ENCODE data around the gene NUP107. TPM values are rescaled to one million over a fixed set of nuclear protein-coding genes. Genes with fewer than 3 reads are reported as not detected.
"Not testable (repeated sequence)": the region's sequence is repeated elsewhere in the genome, so short reads cannot be mapped to it uniquely, and the experiment has no call there.

NUP107 gene
- total RNA-seq, result 59.9 TPM

DNA sequence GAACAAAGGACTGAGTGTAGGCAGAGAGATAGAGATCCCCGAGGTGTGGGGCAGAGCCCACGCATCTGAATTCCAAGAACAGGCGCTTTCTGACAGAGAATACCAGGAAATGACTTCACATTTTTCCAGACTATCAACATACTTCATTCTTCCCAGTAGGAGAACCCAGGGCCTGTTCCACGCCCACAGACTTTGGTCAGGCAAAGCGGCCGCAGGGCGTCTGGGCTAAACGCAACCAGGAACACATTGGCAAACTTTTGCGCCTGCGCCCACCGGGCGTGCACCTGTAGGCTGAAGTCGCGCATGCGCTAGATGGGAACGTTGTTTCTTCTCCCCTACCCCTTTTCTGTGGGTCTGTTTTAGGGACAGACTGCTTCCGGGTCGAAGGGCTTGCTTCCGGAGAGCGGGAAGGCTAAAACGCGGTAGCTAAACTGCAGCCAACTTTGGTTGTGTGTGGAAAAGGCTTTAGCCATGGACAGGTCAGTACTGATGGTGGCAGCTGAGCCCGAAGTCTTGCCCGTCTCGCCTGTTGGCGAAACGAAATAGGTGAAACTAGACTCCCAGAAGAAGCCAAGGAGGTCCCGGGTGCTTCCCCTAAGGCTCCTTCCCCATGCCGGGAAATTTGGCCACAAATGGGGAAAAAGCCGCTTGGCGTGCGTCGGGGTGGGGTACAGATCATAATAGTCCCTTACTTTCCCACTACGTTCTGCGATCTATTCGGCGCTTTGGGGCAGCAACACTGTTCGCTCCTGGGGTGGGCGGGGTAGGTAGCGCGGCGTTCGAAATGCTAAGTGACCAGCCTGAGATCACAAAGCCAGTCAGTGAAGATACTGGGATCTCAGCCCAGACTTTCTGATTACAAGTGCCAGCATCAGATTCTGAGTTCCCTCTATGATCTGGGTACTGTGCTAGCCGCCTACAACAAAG lies at the start of gene NUP107:
Gene NUP107, plus strand, starts transcription at position 384 of the 927 bp plus-strand sequence. Its CDS starts 88 bp downstream, at position 472.
- DNase-seq (ENCODE audit: low spot score in 2 of 2), result peak; percentile 68 to 80
- no peak for FAIRE-seq

DNA sequence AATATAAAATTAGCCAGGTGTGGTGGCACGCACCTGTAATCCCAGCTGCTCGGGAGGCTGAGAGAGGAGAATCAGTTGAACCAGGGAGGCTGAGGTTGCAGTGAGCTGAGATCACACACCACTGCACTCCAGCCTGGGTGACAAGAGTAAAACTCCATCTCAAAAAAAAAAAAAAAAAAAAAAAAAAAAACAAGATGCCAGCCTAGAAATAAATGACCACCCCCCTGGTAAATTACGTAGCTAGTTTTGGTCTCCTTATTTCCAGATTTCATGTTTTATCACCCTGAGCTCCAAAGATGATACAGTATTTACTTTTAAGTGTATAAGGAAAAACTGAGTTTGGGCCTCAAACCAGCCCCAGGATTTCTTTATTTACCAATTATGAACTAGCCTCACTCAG lies 49.3 kb upstream of the NUP107 start:
- not testable (repeated sequence) for FAIRE-seq; DNase-seq (ENCODE audit: low spot score in 2 of 2)

- no peak for FAIRE-seq
- no peak for DNase-seq (ENCODE audit: low spot score in 2 of 2)
Observed at GRCh38 chr12:68638171-68638570, 48.6 kb upstream of the NUP107 start.

GRCh38 chr12:68638721-68639395 lies 47.9 kb upstream of the NUP107 start:
- DNase-seq (ENCODE audit: low spot score in 2 of 2) (no peak), FAIRE-seq (no peak)

DNA sequence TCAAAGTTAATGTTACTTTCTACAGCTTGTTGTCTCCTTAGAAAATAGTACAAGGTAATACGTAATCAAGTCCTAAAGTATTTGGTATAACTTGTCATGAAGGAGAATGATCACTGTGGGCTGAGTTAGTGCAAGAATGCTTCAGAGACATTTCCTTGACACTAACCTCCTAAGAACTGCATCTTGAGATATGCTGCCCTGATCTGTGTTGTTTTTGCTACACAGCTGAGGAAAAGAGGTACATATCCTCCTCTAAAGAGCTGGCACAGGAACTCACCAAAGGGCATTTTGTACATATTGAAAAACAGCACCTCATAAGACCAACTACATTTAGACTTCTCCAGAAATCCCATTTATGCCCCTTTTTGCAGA lies 47.4 kb upstream of the NUP107 start:
- no peak for FAIRE-seq

GRCh38 chr12:68641138-68641537 lies 45.6 kb upstream of the NUP107 start:
- FAIRE-seq, result no peak
- no peak for DNase-seq (ENCODE audit: low spot score in 2 of 2)

More for the DNA sequence above, 47.4 kb upstream of the NUP107 start:
- DNase-seq (ENCODE audit: low spot score in 2 of 2), result no peak

GRCh38 chr12:68646484-68646883 lies 40.3 kb upstream of the NUP107 start:
- FAIRE-seq, result no peak
- DNase-seq (ENCODE audit: low spot score in 2 of 2), result no peak

- no peak for DNase-seq (ENCODE audit: low spot score in 2 of 2)
- FAIRE-seq, result no peak
Observed at GRCh38 chr12:68647507-68647906, 39.3 kb upstream of the NUP107 start.

DNA sequence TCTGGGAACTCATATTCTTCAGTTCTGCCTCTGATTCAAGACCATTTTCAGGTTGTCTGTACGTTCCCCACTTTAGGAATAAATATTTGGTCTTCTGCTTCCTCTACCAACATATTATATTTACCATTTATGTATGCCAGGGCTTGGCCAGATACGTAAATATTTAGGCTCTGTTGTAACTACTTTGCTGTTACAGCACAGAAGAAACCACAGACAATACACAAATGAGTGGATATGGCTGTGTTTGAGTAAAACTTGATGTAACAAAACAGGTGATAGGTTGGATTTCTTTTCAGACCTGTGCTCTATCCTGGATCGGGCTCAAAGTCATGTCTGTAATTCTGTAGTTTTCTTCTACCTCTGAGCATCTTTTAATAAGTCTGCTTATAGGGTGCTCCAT lies 38.6 kb upstream of the NUP107 start:
- DNase-seq (ENCODE audit: low spot score in 2 of 2), result no peak
- no peak for FAIRE-seq

- DNase-seq (ENCODE audit: low spot score in 2 of 2) (peak in 1 of 2 donors; percentile 20), FAIRE-seq (no peak)
Observed at GRCh38 chr12:68665016-68665569, 21.7 kb upstream of the NUP107 start.

DNA sequence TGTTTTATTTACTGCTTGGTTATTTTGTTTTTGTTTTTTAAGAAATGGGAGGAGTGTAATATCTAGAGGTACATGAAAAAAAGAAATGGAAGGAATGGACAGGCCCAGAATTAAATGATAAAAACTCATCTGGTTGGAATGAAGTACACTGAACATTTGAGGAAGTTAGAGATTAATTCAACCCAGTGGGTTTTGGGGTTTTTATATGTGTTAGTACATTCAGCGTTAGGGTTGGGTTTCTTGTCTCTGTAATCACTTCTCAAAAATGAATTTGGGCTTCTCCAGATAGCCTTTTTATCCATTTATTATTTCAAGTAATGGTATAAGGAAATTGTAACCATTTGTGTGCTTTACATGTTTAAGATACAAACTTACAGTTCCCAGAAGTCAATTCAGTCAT lies 19.5 kb upstream of the NUP107 start:
- FAIRE-seq (no peak), DNase-seq (ENCODE audit: low spot score in 2 of 2) (no peak)

DNA sequence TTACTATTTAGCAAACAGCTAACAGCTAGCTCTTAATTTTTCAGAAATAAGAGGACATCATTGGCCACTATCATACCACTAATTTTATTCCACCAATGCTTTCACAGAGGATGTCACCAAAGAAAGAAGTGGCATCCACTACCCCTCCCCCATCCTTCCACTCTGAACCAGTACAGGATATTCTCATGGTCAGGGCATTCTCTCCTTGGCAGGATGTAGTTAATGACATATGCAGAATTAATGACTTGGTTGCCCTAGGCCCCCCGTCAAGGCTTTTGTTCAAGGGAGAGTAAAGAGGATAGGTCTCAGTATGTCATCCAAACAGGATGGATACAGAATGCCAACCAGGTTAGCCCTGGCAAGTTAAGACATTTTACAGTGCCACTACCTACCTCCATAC lies 18.9 kb upstream of the NUP107 start:
- FAIRE-seq (no peak), DNase-seq (ENCODE audit: low spot score in 2 of 2) (no peak)

DNA sequence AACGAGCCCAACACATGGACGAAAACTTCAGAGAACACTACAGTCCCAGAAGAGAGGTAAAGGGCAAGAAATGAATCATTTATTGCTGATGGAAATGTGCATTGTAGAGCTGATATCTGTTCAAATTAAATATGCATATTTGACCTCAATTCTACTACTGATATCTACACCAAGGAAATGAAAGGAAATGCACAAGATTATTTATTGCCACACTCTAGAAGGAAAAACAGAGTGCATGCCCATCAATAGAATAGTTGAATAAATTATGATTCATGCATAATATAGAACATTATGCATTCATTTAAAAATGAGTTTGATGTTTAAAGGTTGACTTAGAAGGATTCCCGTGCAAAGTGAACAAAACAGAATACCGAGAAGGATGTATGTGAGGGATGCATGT lies 15.6 kb upstream of the NUP107 start:
- FAIRE-seq, result no peak
- no peak for DNase-seq (ENCODE audit: low spot score in 2 of 2)

- FAIRE-seq, result no peak
Observed at GRCh38 chr12:68673788-68674187, 13.0 kb upstream of the NUP107 start.

GRCh38 chr12:68674376-68674775 lies 12.4 kb upstream of the NUP107 start:
- DNase-seq (ENCODE audit: low spot score in 2 of 2) (no peak), FAIRE-seq (no peak)

More at GRCh38 chr12:68673788-68674187, 13.0 kb upstream of the NUP107 start:
- no peak for DNase-seq (ENCODE audit: low spot score in 2 of 2)

DNA sequence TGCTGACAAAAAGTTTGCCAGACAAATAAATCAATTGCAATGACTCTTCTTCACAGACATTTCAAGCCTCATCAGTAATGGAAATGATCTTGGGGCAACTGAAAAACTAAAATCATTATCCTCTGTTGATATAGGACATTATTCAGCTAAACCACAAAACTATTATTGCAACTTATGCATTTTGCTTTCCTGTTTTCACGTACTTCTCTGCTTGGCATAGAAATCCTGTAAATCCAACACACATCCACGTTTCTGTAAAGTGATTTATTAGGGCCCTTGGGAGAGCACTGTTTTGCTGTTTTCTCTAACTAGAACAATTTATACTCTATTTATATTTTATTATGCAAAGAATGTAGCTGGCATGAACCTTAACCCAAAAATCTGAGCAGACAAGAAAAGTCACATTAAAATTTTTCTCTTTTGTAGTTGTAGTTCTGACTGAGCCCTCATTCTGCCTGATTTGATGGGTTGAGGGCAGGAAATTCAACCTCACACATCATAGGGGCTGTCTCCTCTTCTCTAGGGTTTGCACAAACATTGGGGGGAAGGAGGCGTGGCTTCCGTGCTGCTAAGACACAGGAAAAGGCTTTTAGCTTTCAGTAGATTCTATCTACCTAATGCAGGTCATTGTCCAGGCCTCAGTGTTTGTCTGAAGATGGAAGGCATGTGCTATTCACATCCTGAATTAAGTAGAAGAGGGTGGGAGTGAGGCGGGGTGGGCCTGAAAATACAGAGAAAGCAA lies 11.5 kb upstream of the NUP107 start:
- no peak for FAIRE-seq

DNA sequence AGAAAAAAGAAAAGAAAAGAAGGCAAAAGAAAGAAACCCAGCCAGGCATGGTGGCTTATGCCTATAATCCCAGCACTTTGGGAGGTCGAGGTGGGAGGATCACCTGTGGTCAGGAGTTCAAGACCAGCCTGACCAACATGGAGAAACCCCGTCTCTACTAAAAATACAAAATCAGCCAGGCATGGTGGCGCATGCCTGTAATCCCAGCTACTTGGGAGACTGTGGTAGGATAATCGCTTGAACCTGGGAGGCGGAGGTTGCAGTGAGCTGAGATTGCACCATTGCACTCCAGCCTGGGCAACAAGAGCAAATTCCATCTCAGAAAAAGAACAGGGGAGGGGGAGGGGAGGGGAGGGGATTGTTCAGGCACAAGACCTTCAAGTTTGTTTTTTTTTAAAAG lies 9.9 kb upstream of the NUP107 start:
- FAIRE-seq; DNase-seq (ENCODE audit: low spot score in 2 of 2): not testable (repeated sequence)

More for the DNA sequence above, 11.5 kb upstream of the NUP107 start:
- DNase-seq (ENCODE audit: low spot score in 2 of 2), result no peak

DNA sequence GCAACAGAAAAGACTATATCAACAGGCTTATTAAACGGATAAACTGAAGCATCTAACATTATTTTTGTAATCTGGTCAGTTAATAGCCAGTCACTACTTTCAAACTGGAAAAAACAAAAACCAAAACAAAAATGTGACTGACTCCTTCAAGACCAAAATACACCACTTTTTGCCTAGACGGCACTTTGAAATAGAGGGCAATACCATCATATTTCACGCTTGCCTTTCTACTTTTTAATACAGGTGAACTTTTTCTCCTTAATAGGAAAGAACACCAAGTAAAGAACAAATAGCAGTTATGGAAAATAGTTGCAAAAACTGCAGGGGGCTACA lies 550 bp upstream of the NUP107 start:
- no peak for FAIRE-seq

DNA sequence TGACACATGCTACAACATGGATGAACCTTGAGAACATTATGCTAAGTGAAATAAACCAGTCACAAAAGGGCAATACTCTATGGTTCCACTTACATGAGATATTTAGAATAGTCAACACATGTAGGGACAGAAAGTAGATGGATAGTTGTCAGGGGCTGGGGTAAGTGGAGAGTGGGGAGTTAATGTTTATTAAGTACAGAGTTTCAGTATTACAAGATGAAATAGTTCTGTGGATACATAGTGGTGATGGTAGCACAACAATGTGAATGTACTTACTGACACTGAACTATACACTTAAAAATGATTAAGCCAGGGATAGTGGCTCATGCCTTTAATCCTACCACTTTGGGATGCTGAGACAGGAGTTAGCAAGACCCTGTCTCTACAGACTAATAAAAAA lies 8.7 kb downstream of the NUP107 start:
- DNase-seq (ENCODE audit: low spot score in 2 of 2), result no peak
- FAIRE-seq, result no peak

More for the DNA sequence above, 550 bp upstream of the NUP107 start:
- DNase-seq (ENCODE audit: low spot score in 2 of 2), result no peak

- DNase-seq (ENCODE audit: low spot score in 2 of 2) (no peak), FAIRE-seq (no peak)
Observed at GRCh38 chr12:68699486-68699885, 12.7 kb downstream of the NUP107 start.

- no peak for FAIRE-seq
- DNase-seq (ENCODE audit: low spot score in 2 of 2), result no peak
Observed at GRCh38 chr12:68727776-68728175, 41.0 kb downstream of the NUP107 start.
